Neural crest cell (in vitro differentiated cells): Measurements from ENCODE around the gene ARL6IP6. TPM values are rescaled to one million over a fixed set of nuclear protein-coding genes. Genes with fewer than 3 reads are reported as not detected.

Experiments
- DNase-seq: peaks from one replicate; pipeline ENCODE4 v3.0.0; 2021; ENCODE audit warnings: low read depth, mixed read lengths, low spot score
- H3K27ac Mint-ChIP-seq: one replicate; pipeline ENCODE4 v1.8.0; 2021; ENCODE audit warnings: mild to moderate bottlenecking, mixed read lengths; ENCODE audit not compliant: unreplicated experiment
- H3K27me3 Mint-ChIP-seq: 2 replicates; pipeline ENCODE4 v1.8.0; 2021; ENCODE audit warnings: low read depth, mild to moderate bottlenecking, mixed read lengths
- H3K36me3 Mint-ChIP-seq: 2 replicates; pipeline ENCODE4 v1.8.0; 2021; ENCODE audit warnings: low read depth, mild to moderate bottlenecking, mixed read lengths
- H3K4me1 Mint-ChIP-seq: 2 replicates; pipeline ENCODE4 v1.8.0; 2021; ENCODE audit warnings: mixed read lengths
- H3K4me3 Mint-ChIP-seq: one replicate; pipeline ENCODE4 v1.8.0; 2021; ENCODE audit warnings: mild to moderate bottlenecking, mixed read lengths
- H3K9me3 Mint-ChIP-seq: 2 replicates; pipeline ENCODE4 v1.8.0; 2021; ENCODE audit warnings: mixed read lengths
- CTCF ChIP-seq: fragments of 200-600 bp; sonication (generic); conservative IDR thresholded peaks from 2 replicates; pipeline ENCODE4 v1.5.0; 2021; ENCODE audit warnings: antibody characterized with exemption, mild to moderate bottlenecking
- total RNA-seq: library from RNA; stranded (reverse); gene quantifications from 2 replicates; pipeline ENCODE4 v1.2.1, GENCODE V29; 2021

Gene ARL6IP6
- total RNA-seq, 1 donor from 2014 or later: 51.9 TPM

GRCh38 chr2:152683400-152683799 lies 35.0 kb upstream of the ARL6IP6 start:
- Mint-ChIP-seq H3K36me3 (peaks cover 46% of the 10 kb centered on the region), H3K27ac (no peak overlapping the region), H3K9me3 (peaks cover 2% of the 10 kb centered on the region), H3K27me3 (no peaks in the 10 kb centered on the region), H3K4me3 (no peak overlapping the region), H3K4me1 (peaks cover 10% of the 10 kb centered on the region)
- TF ChIP-seq CTCF: no peak
- no peak for DNase-seq

- H3K27ac Mint-ChIP-seq: no peak overlapping the region
- H3K36me3 Mint-ChIP-seq: peaks cover 39% of the 10 kb centered on the region
- H3K4me3 Mint-ChIP-seq: no peak overlapping the region
- no peak for TF ChIP-seq CTCF
- no peak for DNase-seq
- H3K9me3 Mint-ChIP-seq: peaks cover 2% of the 10 kb centered on the region
- H3K27me3 Mint-ChIP-seq: no peaks in the 10 kb centered on the region
- H3K4me1 Mint-ChIP-seq: peaks cover 10% of the 10 kb centered on the region
Observed at GRCh38 chr2:152686321-152686720, 32.1 kb upstream of the ARL6IP6 start.

GRCh38 chr2:152693033-152693432 lies 25.4 kb upstream of the ARL6IP6 start:
- H3K9me3 Mint-ChIP-seq: no peaks in the 10 kb centered on the region
- peaks cover 4% of the 10 kb centered on the region for H3K36me3 Mint-ChIP-seq
- TF ChIP-seq CTCF: no peak
- DNase-seq: no peak
- no peak overlapping the region for H3K4me3 Mint-ChIP-seq
- H3K4me1 Mint-ChIP-seq: no peaks in the 10 kb centered on the region
- H3K27me3 Mint-ChIP-seq: no peaks in the 10 kb centered on the region
- H3K27ac Mint-ChIP-seq: no peak overlapping the region

- no peak overlapping the region for H3K4me3 Mint-ChIP-seq
- H3K27me3 Mint-ChIP-seq: no peaks in the 10 kb centered on the region
- H3K9me3 Mint-ChIP-seq: no peaks in the 10 kb centered on the region
- H3K36me3 Mint-ChIP-seq: peaks cover 2% of the 10 kb centered on the region
- no peak overlapping the region for H3K27ac Mint-ChIP-seq
- DNase-seq: no peak
- H3K4me1 Mint-ChIP-seq: no peaks in the 10 kb centered on the region
- TF ChIP-seq CTCF: no peak
Observed at GRCh38 chr2:152694161-152694661, 24.2 kb upstream of the ARL6IP6 start.

- TF ChIP-seq CTCF: no peak
- no peaks in the 10 kb centered on the region for H3K27me3 Mint-ChIP-seq
- H3K9me3 Mint-ChIP-seq: no peaks in the 10 kb centered on the region
- no peak for DNase-seq
- H3K4me3 Mint-ChIP-seq: no peak overlapping the region
- peaks cover 2% of the 10 kb centered on the region for H3K36me3 Mint-ChIP-seq
- no peak overlapping the region for H3K27ac Mint-ChIP-seq
- no peaks in the 10 kb centered on the region for H3K4me1 Mint-ChIP-seq
Observed at GRCh38 chr2:152695763-152696162, 22.7 kb upstream of the ARL6IP6 start.

GRCh38 chr2:152696476-152696875 lies 21.9 kb upstream of the ARL6IP6 start:
- no peak for DNase-seq
- H3K27me3 Mint-ChIP-seq: no peaks in the 10 kb centered on the region
- H3K27ac Mint-ChIP-seq: no peak overlapping the region
- H3K4me3 Mint-ChIP-seq: no peak overlapping the region
- no peak for TF ChIP-seq CTCF
- peaks cover 4% of the 10 kb centered on the region for H3K4me1 Mint-ChIP-seq
- peaks cover 5% of the 10 kb centered on the region for H3K9me3 Mint-ChIP-seq
- peaks cover 7% of the 10 kb centered on the region for H3K36me3 Mint-ChIP-seq
